Measurements from ENCODE around the gene SNCA.

SNCA gene

GRCh38 chr4:89684536-89684935, 152.4 kb downstream of the SNCA start:
- no peak for TF ChIP-seq CTCF (IDR thresholded peaks at IDR 0.05; ENCODE audit: insufficient read depth, low read length, missing control alignments)
- no peak for DNase-seq (ENCODE audit: low read depth, low spot score)
- no peak overlapping the region for H3K4me3 ChIP-seq (ENCODE audit: low read depth, low read length)
- CTCF ChIA-PET, result interaction anchor here (0.7 to 1.3 kb wide), 2 partner anchors 27 to 89 kb away, joined by 3 read pairs; no protein-coding TSS in a partner anchor
- POLR2A ChIA-PET, result no interaction called here

- ChIA-PET POLR2A (no interaction called here), CTCF (no interaction called here)
- no peak for TF ChIP-seq CTCF (IDR thresholded peaks at IDR 0.05; ENCODE audit: insufficient read depth, low read length, missing control alignments)
- DNase-seq (ENCODE audit: low read depth, low spot score), result no peak
- no peak overlapping the region for H3K4me3 ChIP-seq (ENCODE audit: low read depth, low read length)
Observed at GRCh38 chr4:89682808-89683207, 154.2 kb downstream of the SNCA start.

- no peak for DNase-seq (ENCODE audit: low read depth, low spot score)
- H3K4me3 ChIP-seq (ENCODE audit: low read depth, low read length), result no peak overlapping the region
- ChIA-PET CTCF (no interaction called here), POLR2A (no interaction called here)
- no peak for TF ChIP-seq CTCF (IDR thresholded peaks at IDR 0.05; ENCODE audit: insufficient read depth, low read length, missing control alignments)
Observed at GRCh38 chr4:89681671-89682070, 155.3 kb downstream of the SNCA start.

- POLR2A ChIA-PET, result no interaction called here
- CTCF ChIA-PET, result no interaction called here
- no peak overlapping the region for H3K4me3 ChIP-seq (ENCODE audit: low read depth, low read length)
- no peak for DNase-seq (ENCODE audit: low read depth, low spot score)
- no peak for TF ChIP-seq CTCF (IDR thresholded peaks at IDR 0.05; ENCODE audit: insufficient read depth, low read length, missing control alignments)
Observed at GRCh38 chr4:89681219-89681618, 155.7 kb downstream of the SNCA start.

- CTCF ChIA-PET, result interaction anchor here (1.3 to 1.9 kb wide), 2 partner anchors 9 to 17 kb away, joined by 3 to 4 read pairs; no protein-coding TSS in a partner anchor
Observed at GRCh38 chr4:89674876-89675459, 162.0 kb downstream of the SNCA start.

More at GRCh38 chr4:89674876-89675459, 162.0 kb downstream of the SNCA start:
- no peak for TF ChIP-seq CTCF (IDR thresholded peaks at IDR 0.05; ENCODE audit: insufficient read depth, low read length, missing control alignments)
- H3K4me3 ChIP-seq (ENCODE audit: low read depth, low read length), result no peak overlapping the region
- no peak for DNase-seq (ENCODE audit: low read depth, low spot score)
- POLR2A ChIA-PET, result no interaction called here

All from AG04449 (cell line).